ENCODE measurements around the gene PRSS53.
"Not testable (repeated sequence)": the region's sequence is repeated elsewhere in the genome, so short reads cannot be mapped to it uniquely, and the experiment has no call there.

PRSS53 gene

GRCh38 chr16:31088459-31089183 is at the start of gene PRSS53:
Gene PRSS53 (minus strand): TSS chr16:31088943. CDS start chr16:31088809, 134 bp downstream.
- no peak for DNase-seq (ENCODE audit: low read depth in 2 of 2)

- DNase-seq (ENCODE audit: low read depth in 2 of 2): not testable (repeated sequence)
Observed at GRCh38 chr16:31136822-31137499, 48.2 kb upstream of the PRSS53 start.

GRCh38 chr16:31136287-31136662 is 47.5 kb upstream of the PRSS53 start:
- no peak for DNase-seq (ENCODE audit: low read depth in 2 of 2)

GRCh38 chr16:31135535-31136286 is 47.0 kb upstream of the PRSS53 start, which contains the start of gene PRSS8:
Gene PRSS8 (minus strand): TSS chr16:31135727. CDS start chr16:31135498, 229 bp downstream.
- no peak for DNase-seq (ENCODE audit: low read depth in 2 of 2)

- DNase-seq (ENCODE audit: low read depth in 2 of 2): no peak
Observed at GRCh38 chr16:31134625-31135534, 46.1 kb upstream of the PRSS53 start.

GRCh38 chr16:31134091-31134571 is 45.4 kb upstream of the PRSS53 start:
- no peak for DNase-seq (ENCODE audit: low read depth in 2 of 2)

- no peak for DNase-seq (ENCODE audit: low read depth in 2 of 2)
Observed at GRCh38 chr16:31133046-31133501, 44.3 kb upstream of the PRSS53 start.

GRCh38 chr16:31132303-31132979 is 43.7 kb upstream of the PRSS53 start:
- DNase-seq (ENCODE audit: low read depth in 2 of 2): no peak

GRCh38 chr16:31131841-31132271 is 43.1 kb upstream of the PRSS53 start:
- no peak for DNase-seq (ENCODE audit: low read depth in 2 of 2)

- DNase-seq (ENCODE audit: low read depth in 2 of 2): no peak
Observed at GRCh38 chr16:31131416-31131815, 42.7 kb upstream of the PRSS53 start.

GRCh38 chr16:31130899-31131298 is 42.2 kb upstream of the PRSS53 start:
- no peak for DNase-seq (ENCODE audit: low read depth in 2 of 2)

GRCh38 chr16:31130336-31130891 is 41.7 kb upstream of the PRSS53 start:
- no peak for DNase-seq (ENCODE audit: low read depth in 2 of 2)

- no peak for DNase-seq (ENCODE audit: low read depth in 2 of 2)
Observed at GRCh38 chr16:31129568-31130335, 41.0 kb upstream of the PRSS53 start.

- DNase-seq (ENCODE audit: low read depth in 2 of 2): no peak
Observed at GRCh38 chr16:31128711-31129567, 40.2 kb upstream of the PRSS53 start.

- no peak for DNase-seq (ENCODE audit: low read depth in 2 of 2)
Observed at GRCh38 chr16:31127182-31127581, 38.4 kb upstream of the PRSS53 start.

- no peak for DNase-seq (ENCODE audit: low read depth in 2 of 2)
Observed at GRCh38 chr16:31125844-31126243, 37.1 kb upstream of the PRSS53 start.

GRCh38 chr16:31120129-31120528 is 31.4 kb upstream of the PRSS53 start:
- DNase-seq (ENCODE audit: low read depth in 2 of 2): no peak

All from stimulated activated CD4-positive, alpha-beta T cell treated with anti-CD3 and anti-CD28 coated beads, Interleukin-12 subunit alpha, Interleukin-12 subunit beta, amount 100 ng/mL, for 24 hours (primary cell).